Bronchial epithelial cell (primary cell): ENCODE results near the gene COL5A3. TPM values are rescaled to one million over a fixed set of nuclear protein-coding genes. Genes with fewer than 3 reads are reported as not detected.
"Not testable (repeated sequence)": the region's sequence is repeated elsewhere in the genome, so short reads cannot be mapped to it uniquely, and the experiment has no call there.

Experiments
- DNase-seq: peaks from one replicate; pipeline ENCODE4 v3.0.0-alpha.2; 2010; ENCODE audit warnings: low read depth
- FAIRE-seq: peaks from 2 replicates; lab custom pipeline; 2011; peaks lifted over from hg19 to GRCh38; lab: Jason Lieb, UNC
- H3K27me3 ChIP-seq: 2 replicates; pipeline ENCODE4 v1.5.1; 2011; ENCODE audit warnings: low read length; ENCODE audit not compliant: control insufficient read depth, insufficient read depth
- H3K36me3 ChIP-seq: 2 replicates; pipeline ENCODE4 v1.5.1; 2011; ENCODE audit warnings: low read length; ENCODE audit not compliant: control insufficient read depth, insufficient read depth
- H3K4me3 ChIP-seq: 2 replicates; pipeline ENCODE4 v1.5.1; 2011; ENCODE audit warnings: mild to moderate bottlenecking, low read depth, low read length, control low read depth
- CTCF ChIP-seq: IDR thresholded peaks from 2 replicates; pipeline ENCODE4 v1.5.1; 2011; ENCODE audit warnings: mild to moderate bottlenecking, moderate library complexity, low read length, control low read depth, inconsistent platforms; ENCODE audit not compliant: insufficient read depth, severe bottlenecking
- total RNA-seq: library from RNA; depleted of rRNA; stranded (reverse); fragments of >200 nt; gene quantifications from 2 replicates; pipeline ENCODE4 v1.2.1, GENCODE V29; 2014

The COL5A3 gene
- total RNA-seq, 1 donor from 2014 or later: 0.79 TPM

- H3K36me3 ChIP-seq: no peaks in the 10 kb centered on the region
- H3K4me3 ChIP-seq: peak overlapping the region; percentile 9
- TF ChIP-seq CTCF: no peak
- H3K27me3 ChIP-seq: peaks cover 10% of the 10 kb centered on the region
- FAIRE-seq: no peak
- no peak for DNase-seq
Observed at GRCh38 chr19:9935506-9936325, 74.6 kb downstream of the COL5A3 start.

GRCh38 chr19:9934132-9934950 is 76.0 kb downstream of the COL5A3 start:
- Histone ChIP-seq H3K36me3 (no peaks in the 10 kb centered on the region), H3K27me3 (peaks cover 10% of the 10 kb centered on the region), H3K4me3 (no peak overlapping the region)
- FAIRE-seq: no peak
- TF ChIP-seq CTCF: peak; percentile 97
- peak; percentile 58 for DNase-seq

- no peak for TF ChIP-seq CTCF
- no peaks in the 10 kb centered on the region for H3K36me3 ChIP-seq
- no peak overlapping the region for H3K4me3 ChIP-seq
- FAIRE-seq (no peak), DNase-seq (no peak)
- H3K27me3 ChIP-seq: peaks cover 10% of the 10 kb centered on the region
Observed at GRCh38 chr19:9932835-9933234, 77.5 kb downstream of the COL5A3 start.

- no peak for TF ChIP-seq CTCF
- Histone ChIP-seq H3K27me3 (peaks cover 6% of the 10 kb centered on the region), H3K4me3 (no peak overlapping the region), H3K36me3 (no peaks in the 10 kb centered on the region)
- no peak for DNase-seq
- FAIRE-seq: no peak
Observed at GRCh38 chr19:9931629-9932028, 78.7 kb downstream of the COL5A3 start.

GRCh38 chr19:9923440-9923839 is 86.9 kb downstream of the COL5A3 start:
- no peaks in the 10 kb centered on the region for H3K36me3 ChIP-seq
- no peak overlapping the region for H3K4me3 ChIP-seq
- FAIRE-seq (no peak), DNase-seq (no peak)
- H3K27me3 ChIP-seq: no peaks in the 10 kb centered on the region
- no peak for TF ChIP-seq CTCF

- DNase-seq, H3K36me3 ChIP-seq, H3K4me3 ChIP-seq, FAIRE-seq, H3K27me3 ChIP-seq: not testable (repeated sequence)
Observed at GRCh38 chr19:9922782-9923379, 87.4 kb downstream of the COL5A3 start.
